H9 (cell line): ENCODE measurements around the gene FAM3C. TPM values are rescaled to one million over a fixed set of nuclear protein-coding genes. Genes with fewer than 3 reads are reported as not detected.
"Not testable (repeated sequence)": the region's sequence is repeated elsewhere in the genome, so short reads cannot be mapped to it uniquely, and the experiment has no call there.

Experiments used
- DNase-seq: peaks from one replicate; pipeline ENCODE4 v3.0.0-alpha.2; 2017
- H2AFZ ChIP-seq: one replicate; pipeline ENCODE4 v1.6.1; 2013; ENCODE audit warnings: mild to moderate bottlenecking, low read length, control low read depth, moderate library complexity
- H2AK5ac ChIP-seq: 2 replicates; pipeline ENCODE4 v1.6.1; 2013; ENCODE audit warnings: low read length, control low read depth, mixed read lengths; ENCODE audit not compliant: insufficient read length
- H2BK120ac ChIP-seq: one replicate; pipeline ENCODE4 v1.6.1; 2013; ENCODE audit warnings: low read depth, mild to moderate bottlenecking, low read length, control low read depth, inconsistent platforms; ENCODE audit not compliant: poor library complexity, severe bottlenecking
- H2BK12ac ChIP-seq: 2 replicates; pipeline ENCODE4 v1.6.1; 2013; ENCODE audit warnings: low read length, control low read depth, mixed read lengths, low read depth; ENCODE audit not compliant: insufficient read length
- H2BK15ac ChIP-seq: 2 replicates; pipeline ENCODE4 v1.6.1; 2013; ENCODE audit warnings: low read depth, low read length, control low read depth
- H2BK20ac ChIP-seq: one replicate; pipeline ENCODE4 v1.6.1; 2013; ENCODE audit warnings: low read depth, mild to moderate bottlenecking, low read length, control low read depth, inconsistent platforms; ENCODE audit not compliant: poor library complexity, severe bottlenecking
- H2BK5ac ChIP-seq: 2 replicates; pipeline ENCODE4 v1.6.1; 2013; ENCODE audit warnings: low read length, control low read depth, mixed read lengths; ENCODE audit not compliant: insufficient read length
- H3K14ac ChIP-seq: 2 replicates; pipeline ENCODE4 v1.6.1; 2013; ENCODE audit warnings: low read length, control low read depth; ENCODE audit not compliant: insufficient read depth
- H3K18ac ChIP-seq: 2 replicates; pipeline ENCODE4 v1.6.1; 2013; ENCODE audit warnings: low read depth, mild to moderate bottlenecking, mixed read lengths, low read length, control low read depth; ENCODE audit not compliant: insufficient read length
- H3K23ac ChIP-seq: 2 replicates; pipeline ENCODE4 v1.6.1; 2013; ENCODE audit warnings: low read length, control low read depth, mixed read lengths, low read depth; ENCODE audit not compliant: insufficient read length
- H3K23me2 ChIP-seq: 2 replicates; pipeline ENCODE4 v1.6.1; 2013; ENCODE audit warnings: low read depth, mild to moderate bottlenecking, mixed read lengths, low read length, control low read depth; ENCODE audit not compliant: insufficient read length, poor library complexity, severe bottlenecking
- H3K27ac ChIP-seq: 2 replicates; pipeline ENCODE4 v1.5.1; 2013; ENCODE audit warnings: low read length, control low read depth, mixed read lengths, low read depth; ENCODE audit not compliant: insufficient read length
- H3K27me3 ChIP-seq: 2 replicates; pipeline ENCODE4 v1.6.1; 2013; ENCODE audit warnings: low read length, control low read depth, inconsistent platforms; ENCODE audit not compliant: insufficient read depth
- H3K4ac ChIP-seq: 2 replicates; pipeline ENCODE4 v1.6.1; 2013; ENCODE audit warnings: low read depth, mild to moderate bottlenecking, control low read depth, inconsistent platforms, low read length, moderate library complexity
- H3K4me1 ChIP-seq: 2 replicates; pipeline ENCODE4 v1.6.1; 2013; ENCODE audit warnings: low read length, control low read depth, inconsistent platforms; ENCODE audit not compliant: insufficient read depth
- H3K4me2 ChIP-seq: 2 replicates; pipeline ENCODE4 v1.6.1; 2013; ENCODE audit warnings: low read length, control low read depth, mixed read lengths; ENCODE audit not compliant: insufficient read length, insufficient read depth
- H3K56ac ChIP-seq: 2 replicates; pipeline ENCODE4 v1.6.1; 2013; ENCODE audit warnings: low read depth, mild to moderate bottlenecking, mixed read lengths, low read length, control low read depth; ENCODE audit not compliant: insufficient read length
- H3K79me1 ChIP-seq: 2 replicates; pipeline ENCODE4 v1.6.1; 2013; ENCODE audit warnings: low read depth, mild to moderate bottlenecking, moderate library complexity, low read length, control low read depth, inconsistent platforms; ENCODE audit not compliant: insufficient read depth, poor library complexity, severe bottlenecking
- H3K79me2 ChIP-seq: 2 replicates; pipeline ENCODE4 v1.6.1; 2013; ENCODE audit warnings: low read length, control low read depth, inconsistent platforms; ENCODE audit not compliant: insufficient read depth
- H3K9ac ChIP-seq: 2 replicates; pipeline ENCODE4 v1.6.1; 2013; ENCODE audit warnings: low read length, control low read depth, mixed read lengths; ENCODE audit not compliant: insufficient read length; ENCODE audit errors: extremely low read depth
- H3K9me3 ChIP-seq: one replicate; pipeline ENCODE4 v1.6.1; 2013; ENCODE audit warnings: low read depth, low read length, inconsistent platforms; ENCODE audit not compliant: control insufficient read depth
- H3T11ph ChIP-seq: one replicate; pipeline ENCODE4 v1.6.1; 2013; ENCODE audit warnings: mild to moderate bottlenecking, low read length, control low read depth, inconsistent platforms
- H4K20me1 ChIP-seq: one replicate; pipeline ENCODE4 v1.6.1; 2013; ENCODE audit not compliant: control insufficient read depth, insufficient read length, insufficient read depth
- H4K5ac ChIP-seq: 2 replicates; pipeline ENCODE4 v1.6.1; 2013; ENCODE audit warnings: low read depth, mild to moderate bottlenecking, mixed read lengths, low read length, control low read depth; ENCODE audit not compliant: insufficient read length
- H4K8ac ChIP-seq: replicated peaks from 2 replicates; pipeline ENCODE4 v1.6.1; 2013; ENCODE audit warnings: low read length, control low read depth, mixed read lengths, low read depth; ENCODE audit not compliant: insufficient read length
- H4K91ac ChIP-seq: 2 replicates; pipeline ENCODE4 v1.6.1; 2013; ENCODE audit warnings: low read depth, mild to moderate bottlenecking, moderate library complexity, mixed read lengths, low read length, control low read depth; ENCODE audit not compliant: insufficient read length
- H3K27ac Mint-ChIP-seq, 3 experiments: 2 replicates in 2 of 3; 3 replicates in 1 of 3; pipeline ENCODE4 v1.8.0; 2020 to 2021; ENCODE audit warnings: mixed read lengths in 3 of 3, mild to moderate bottlenecking in 1 of 3, moderate library complexity in 1 of 3
- H3K27me3 Mint-ChIP-seq: 2 replicates; pipeline ENCODE4 v1.8.0; 2021; ENCODE audit warnings: low read depth, mild to moderate bottlenecking, moderate library complexity, mixed read lengths
- H3K36me3 Mint-ChIP-seq, 3 experiments: 2 replicates in 2 of 3; 3 replicates in 1 of 3; pipeline ENCODE4 v1.8.0; 2020 to 2021; ENCODE audit warnings: low read depth in 3 of 3, mixed read lengths in 3 of 3; ENCODE audit not compliant: insufficient read depth in 1 of 3
- H3K4me1 Mint-ChIP-seq, 2 experiments: 2 replicates each; pipeline ENCODE4 v1.8.0; 2020; ENCODE audit warnings: mixed read lengths in 2 of 2
- H3K4me3 Mint-ChIP-seq, 2 experiments: 2 replicates in 1 of 2; 3 replicates in 1 of 2; pipeline ENCODE4 v1.8.0; 2020 to 2021; ENCODE audit warnings: mild to moderate bottlenecking in 2 of 2, mixed read lengths in 2 of 2, moderate library complexity in 1 of 2
- H3K9me3 Mint-ChIP-seq, 2 experiments: 2 replicates in 1 of 2; 3 replicates in 1 of 2; pipeline ENCODE4 v1.8.0; 2020; ENCODE audit warnings: mild to moderate bottlenecking in 2 of 2, mixed read lengths in 2 of 2, moderate library complexity in 1 of 2
- WGBS: extraction: QIAGEN DNeasy Blood & Tissue Kit; methylation state at CpG from one replicate; pipeline ENCODE4 v1.1.7; 2013; ENCODE audit warnings: missing lambda C conversion rate, low lambda C conversion rate, mixed read lengths; ENCODE audit not compliant: insufficient read length; ENCODE audit errors: extremely low coverage; 5-methylcytosine and 5-hydroxymethylcytosine counted together
- total RNA-seq: library from RNA; stranded (reverse); gene quantifications from 2 replicates; pipeline ENCODE4 v1.2.1, GENCODE V29; 2021
- TF ChIP-seq, protein P1 (sequence below): fragments of 200-600 bp; sonication (generic); conservative IDR thresholded peaks from 3 replicates; pipeline ENCODE4 v1.8.0; 2021; ENCODE audit warnings: antibody characterized with exemption, mild to moderate bottlenecking

The FAM3C gene
- total RNA-seq, 1 experiment from 2014 or later: 64.5 TPM

DNA sequence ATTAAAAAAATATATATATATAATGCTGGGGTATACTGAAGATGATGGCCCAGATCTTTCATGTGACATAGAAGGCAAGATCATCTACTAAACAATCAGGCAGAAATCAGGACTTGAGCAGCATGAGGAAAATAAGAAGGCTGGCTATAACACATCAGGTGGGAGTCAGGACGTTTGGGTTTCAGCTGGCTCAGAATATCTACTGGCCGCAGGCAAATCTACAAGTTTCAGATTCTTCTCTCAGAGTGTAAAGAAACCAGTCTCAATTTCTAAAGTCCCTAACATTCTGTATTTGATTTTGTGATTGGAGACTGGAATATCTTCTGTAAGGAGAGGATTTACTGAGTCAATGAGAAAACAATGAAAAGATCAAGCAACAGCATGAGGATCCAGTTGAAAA, 37.7 kb upstream of the FAM3C start:
- peaks cover 0 to 4% (median under 1%) of the 10 kb centered on the region in 3 experiments; a peak in 4 of 7 replicates for H3K36me3 Mint-ChIP-seq
- Histone ChIP-seq H3K9ac (no peak overlapping the region), H3K4me2 (no peak overlapping the region), H4K8ac (no peak overlapping the region), H3K23ac (no peak overlapping the region), H2BK5ac (no peak overlapping the region), H4K5ac (no peak overlapping the region), H2AFZ (no peak overlapping the region), H4K20me1 (no peaks in the 10 kb centered on the region), H2BK12ac (no peak overlapping the region), H2AK5ac (no peak overlapping the region), H4K91ac (no peak overlapping the region), H3K9me3 (no peaks in the 10 kb centered on the region), H2BK120ac (no peak overlapping the region), H3K27ac (no peak overlapping the region), H3K27me3 (no peaks in the 10 kb centered on the region), H3T11ph (no peak overlapping the region), H3K79me1 (no peaks in the 10 kb centered on the region), H2BK20ac (no peak overlapping the region), H3K4me1 (no peaks in the 10 kb centered on the region; the same call in 1 of the 2 replicates), H3K4ac (no peak overlapping the region), H2BK15ac (no peak overlapping the region), H3K14ac (no peak overlapping the region), H3K79me2 (no peaks in the 10 kb centered on the region), H3K18ac (no peak overlapping the region), H3K23me2 (no peaks in the 10 kb centered on the region), H3K56ac (no peak overlapping the region)
- H3K27ac Mint-ChIP-seq: no peak overlapping the region
- TF ChIP-seq, protein P1, sequence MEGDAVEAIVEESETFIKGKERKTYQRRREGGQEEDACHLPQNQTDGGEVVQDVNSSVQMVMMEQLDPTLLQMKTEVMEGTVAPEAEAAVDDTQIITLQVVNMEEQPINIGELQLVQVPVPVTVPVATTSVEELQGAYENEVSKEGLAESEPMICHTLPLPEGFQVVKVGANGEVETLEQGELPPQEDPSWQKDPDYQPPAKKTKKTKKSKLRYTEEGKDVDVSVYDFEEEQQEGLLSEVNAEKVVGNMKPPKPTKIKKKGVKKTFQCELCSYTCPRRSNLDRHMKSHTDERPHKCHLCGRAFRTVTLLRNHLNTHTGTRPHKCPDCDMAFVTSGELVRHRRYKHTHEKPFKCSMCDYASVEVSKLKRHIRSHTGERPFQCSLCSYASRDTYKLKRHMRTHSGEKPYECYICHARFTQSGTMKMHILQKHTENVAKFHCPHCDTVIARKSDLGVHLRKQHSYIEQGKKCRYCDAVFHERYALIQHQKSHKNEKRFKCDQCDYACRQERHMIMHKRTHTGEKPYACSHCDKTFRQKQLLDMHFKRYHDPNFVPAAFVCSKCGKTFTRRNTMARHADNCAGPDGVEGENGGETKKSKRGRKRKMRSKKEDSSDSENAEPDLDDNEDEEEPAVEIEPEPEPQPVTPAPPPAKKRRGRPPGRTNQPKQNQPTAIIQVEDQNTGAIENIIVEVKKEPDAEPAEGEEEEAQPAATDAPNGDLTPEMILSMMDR: no peak
- no peak overlapping the region for H3K4me3 Mint-ChIP-seq
- peaks cover 14 to 17% of the 10 kb centered on the region in 2 experiments for H3K4me1 Mint-ChIP-seq
- peaks cover 1 to 3% of the 10 kb centered on the region in 2 experiments; a peak in 2 of 5 replicates for H3K9me3 Mint-ChIP-seq
- no peak for DNase-seq
- no peaks in the 10 kb centered on the region for H3K27me3 Mint-ChIP-seq
- WGBS: no CpG with 5 or more reads among the region's 2 CpGs

DNA sequence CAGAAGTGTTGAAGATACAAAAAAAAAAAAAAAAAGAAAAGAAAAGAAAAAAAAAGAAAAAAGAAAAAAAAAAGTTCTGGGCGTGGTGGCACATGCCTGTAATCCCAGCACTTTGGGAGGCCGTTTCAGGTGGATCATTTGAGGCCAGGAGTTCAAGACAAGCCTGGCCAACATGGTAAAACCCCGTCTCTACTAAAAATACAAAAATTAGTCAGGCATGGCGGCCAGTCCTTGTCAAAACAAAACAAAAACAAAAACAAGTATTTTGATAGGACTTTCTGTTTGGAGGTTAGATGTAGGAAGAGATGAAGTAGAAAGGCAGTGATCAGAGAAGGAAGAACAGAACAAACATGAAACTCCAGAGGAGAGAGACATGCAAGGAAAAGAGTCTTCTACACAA, 36.4 kb upstream of the FAM3C start:
- not testable (repeated sequence) for H2BK120ac ChIP-seq, H3K4me3 Mint-ChIP-seq, H3K4me1 ChIP-seq, H3K79me2 ChIP-seq, H3K4me1 Mint-ChIP-seq, H2AK5ac ChIP-seq, H3K23me2 ChIP-seq, H3K4ac ChIP-seq, H2BK15ac ChIP-seq, H3K27ac Mint-ChIP-seq, DNase-seq, H3K27ac ChIP-seq, H4K20me1 ChIP-seq, H3K9ac ChIP-seq, H3T11ph ChIP-seq, H3K36me3 Mint-ChIP-seq, H3K56ac ChIP-seq, H3K27me3 ChIP-seq, H3K23ac ChIP-seq, H2BK5ac ChIP-seq, H4K5ac ChIP-seq, H4K91ac ChIP-seq, H2BK12ac ChIP-seq, H4K8ac ChIP-seq, H3K79me1 ChIP-seq, H3K27me3 Mint-ChIP-seq, H2BK20ac ChIP-seq, H3K4me2 ChIP-seq, H3K14ac ChIP-seq, H3K18ac ChIP-seq, H3K9me3 ChIP-seq, H3K9me3 Mint-ChIP-seq, H2AFZ ChIP-seq
- WGBS: no CpG with 5 or more reads among the region's 4 CpGs
